ENCODE data around the gene PDE12. TPM values are rescaled to one million over a fixed set of nuclear protein-coding genes. Genes with fewer than 3 reads are reported as not detected.

Gene PDE12
- total and polyA plus RNA-seq, 2 of the 13 experiments (the other 11 are each of a cell fraction or from before 2014, with no cell fraction given), result 9.0 to 17.8 TPM

DNA sequence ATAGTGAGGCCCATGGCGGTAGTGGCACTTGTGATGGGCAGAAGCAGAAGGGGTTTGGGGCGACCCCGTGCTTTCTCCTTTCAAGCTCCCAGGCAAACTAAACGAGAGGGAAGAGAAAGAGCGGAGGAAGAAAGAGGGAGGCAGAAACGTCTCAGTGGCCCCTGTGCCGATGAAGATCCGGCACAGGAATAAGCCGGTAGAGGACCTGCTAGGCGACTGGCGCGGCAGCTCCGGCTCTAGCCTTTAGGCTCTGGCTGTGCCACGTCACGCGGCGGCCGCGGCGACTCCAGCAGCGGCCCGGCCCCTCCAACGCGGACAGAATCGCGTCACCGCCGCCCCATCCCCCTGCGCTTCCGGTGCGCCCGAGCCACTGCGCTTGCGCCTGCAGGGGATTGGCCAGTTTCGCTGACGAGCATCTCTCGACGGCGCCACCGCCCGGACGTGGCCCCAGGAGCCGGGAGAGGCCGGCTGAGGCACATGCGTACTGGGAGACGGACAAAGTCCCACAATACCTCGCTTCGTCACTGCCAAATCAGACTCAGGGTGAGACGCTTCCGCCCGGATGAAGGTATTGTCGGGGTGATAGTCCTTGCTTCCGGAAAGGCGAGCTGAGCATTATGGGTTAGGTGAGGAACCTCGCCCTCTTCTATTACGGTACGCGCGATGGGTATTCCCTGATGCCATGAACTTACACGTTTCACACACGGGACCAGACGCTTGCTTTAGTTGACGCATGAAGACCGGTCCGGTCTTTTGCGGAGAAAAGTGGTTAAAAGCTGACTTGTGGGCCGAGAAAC lies 41.3 kb downstream of the PDE12 start, which contains the start of gene ARF4 (continued):
- TF ChIP-seq, protein P1, sequence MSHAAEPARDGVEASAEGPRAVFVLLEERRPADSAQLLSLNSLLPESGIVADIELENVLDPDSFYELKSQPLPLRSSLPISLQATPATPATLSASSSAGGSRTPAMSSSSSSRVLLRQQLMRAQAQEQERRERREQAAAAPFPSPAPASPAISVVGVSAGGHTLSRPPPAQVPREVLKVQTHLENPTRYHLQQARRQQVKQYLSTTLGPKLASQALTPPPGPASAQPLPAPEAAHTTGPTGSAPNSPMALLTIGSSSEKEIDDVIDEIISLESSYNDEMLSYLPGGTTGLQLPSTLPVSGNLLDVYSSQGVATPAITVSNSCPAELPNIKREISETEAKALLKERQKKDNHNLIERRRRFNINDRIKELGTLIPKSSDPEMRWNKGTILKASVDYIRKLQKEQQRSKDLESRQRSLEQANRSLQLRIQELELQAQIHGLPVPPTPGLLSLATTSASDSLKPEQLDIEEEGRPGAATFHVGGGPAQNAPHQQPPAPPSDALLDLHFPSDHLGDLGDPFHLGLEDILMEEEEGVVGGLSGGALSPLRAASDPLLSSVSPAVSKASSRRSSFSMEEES (CRISPR knock-in tag; IDR thresholded peaks at IDR 0.05), result peak; percentile 70
- peak; percentile 86; the same call in 1 of the 2 replicates for TF ChIP-seq KLF11 (CRISPR knock-in tag; IDR thresholded peaks at IDR 0.05)
- TF ChIP-seq CC2D1A (CRISPR knock-in tag; IDR thresholded peaks at IDR 0.05), result no peak
- TF ChIP-seq HCFC1 (IDR thresholded peaks at IDR 0.05; ENCODE audit: low read depth, low read length), result peak; percentile 67; the same call in 1 of the 2 replicates
- TF ChIP-seq SP140L (CRISPR knock-in tag; IDR thresholded peaks at IDR 0.05; ENCODE audit: borderline replicate concordance), result peak; percentile 23; the same call in 1 of the 2 replicates
- no peak for TF ChIP-seq NONO (IDR thresholded peaks at IDR 0.05)
- peak; percentile 96; the same call in 1 of the 2 replicates for TF ChIP-seq NONO (CRISPR knock-in tag; conservative IDR thresholded peaks at IDR 0.05)
- TF ChIP-seq ZBTB7A (CRISPR knock-in tag; IDR thresholded peaks at IDR 0.05), result peak; percentile 68; the same call in 1 of the 2 replicates
- TF ChIP-seq, protein P2, sequence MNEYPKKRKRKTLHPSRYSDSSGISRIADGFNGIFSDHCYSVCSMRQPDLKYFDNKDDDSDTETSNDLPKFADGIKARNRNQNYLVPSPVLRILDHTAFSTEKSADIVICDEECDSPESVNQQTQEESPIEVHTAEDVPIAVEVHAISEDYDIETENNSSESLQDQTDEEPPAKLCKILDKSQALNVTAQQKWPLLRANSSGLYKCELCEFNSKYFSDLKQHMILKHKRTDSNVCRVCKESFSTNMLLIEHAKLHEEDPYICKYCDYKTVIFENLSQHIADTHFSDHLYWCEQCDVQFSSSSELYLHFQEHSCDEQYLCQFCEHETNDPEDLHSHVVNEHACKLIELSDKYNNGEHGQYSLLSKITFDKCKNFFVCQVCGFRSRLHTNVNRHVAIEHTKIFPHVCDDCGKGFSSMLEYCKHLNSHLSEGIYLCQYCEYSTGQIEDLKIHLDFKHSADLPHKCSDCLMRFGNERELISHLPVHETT (CRISPR knock-in tag; conservative IDR thresholded peaks at IDR 0.05), result peak; percentile 49; the same call in 1 of the 2 replicates
- TF ChIP-seq ZNF354B (CRISPR knock-in tag; IDR thresholded peaks at IDR 0.05), result no peak
- TF ChIP-seq ZNF225 (CRISPR knock-in tag; IDR thresholded peaks at IDR 0.05), result no peak
- peak; percentile 45; the same call in 1 of the 2 replicates for TF ChIP-seq ZBTB20 (CRISPR knock-in tag; IDR thresholded peaks at IDR 0.05; ENCODE audit: borderline replicate concordance, low read depth)
- TF ChIP-seq HDAC6 (IDR thresholded peaks at IDR 0.05; ENCODE audit: low read depth, low read length), result no peak
- TF ChIP-seq, protein P3, sequence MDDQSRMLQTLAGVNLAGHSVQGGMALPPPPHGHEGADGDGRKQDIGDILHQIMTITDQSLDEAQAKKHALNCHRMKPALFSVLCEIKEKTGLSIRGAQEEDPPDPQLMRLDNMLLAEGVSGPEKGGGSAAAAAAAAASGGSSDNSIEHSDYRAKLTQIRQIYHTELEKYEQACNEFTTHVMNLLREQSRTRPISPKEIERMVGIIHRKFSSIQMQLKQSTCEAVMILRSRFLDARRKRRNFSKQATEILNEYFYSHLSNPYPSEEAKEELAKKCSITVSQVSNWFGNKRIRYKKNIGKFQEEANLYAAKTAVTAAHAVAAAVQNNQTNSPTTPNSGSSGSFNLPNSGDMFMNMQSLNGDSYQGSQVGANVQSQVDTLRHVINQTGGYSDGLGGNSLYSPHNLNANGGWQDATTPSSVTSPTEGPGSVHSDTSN (CRISPR knock-in tag; IDR thresholded peaks at IDR 0.05; ENCODE audit: borderline replicate concordance), result no peak
- TF ChIP-seq SAP130 (CRISPR knock-in tag; IDR thresholded peaks at IDR 0.05; ENCODE audit: low read depth), result peak; percentile 96
- 0 out of 2 replicates have a peak, but pooled peaks have one; percentile 87 for TF ChIP-seq ZNF816 (CRISPR knock-in tag; IDR thresholded peaks at IDR 0.05; ENCODE audit: borderline replicate concordance)
- no peak for TF ChIP-seq ZNF446 (CRISPR knock-in tag; IDR thresholded peaks at IDR 0.05)
- TF ChIP-seq ZSCAN31 (CRISPR knock-in tag; IDR thresholded peaks at IDR 0.05; ENCODE audit: low read depth), result 0 out of 2 replicates have a peak, but pooled peaks have one; percentile 28
- TF ChIP-seq TP53 (CRISPR knock-in tag; conservative IDR thresholded peaks at IDR 0.05), result no peak
- peak; percentile 74 for TF ChIP-seq ARNT2 (CRISPR knock-in tag; IDR thresholded peaks at IDR 0.05; ENCODE audit: low read depth)
- TF ChIP-seq ZBTB3 (CRISPR knock-in tag; IDR thresholded peaks at IDR 0.05; ENCODE audit: borderline replicate concordance, low read depth), result peak; percentile 76; the same call in 1 of the 2 replicates
- TF ChIP-seq, protein P4, sequence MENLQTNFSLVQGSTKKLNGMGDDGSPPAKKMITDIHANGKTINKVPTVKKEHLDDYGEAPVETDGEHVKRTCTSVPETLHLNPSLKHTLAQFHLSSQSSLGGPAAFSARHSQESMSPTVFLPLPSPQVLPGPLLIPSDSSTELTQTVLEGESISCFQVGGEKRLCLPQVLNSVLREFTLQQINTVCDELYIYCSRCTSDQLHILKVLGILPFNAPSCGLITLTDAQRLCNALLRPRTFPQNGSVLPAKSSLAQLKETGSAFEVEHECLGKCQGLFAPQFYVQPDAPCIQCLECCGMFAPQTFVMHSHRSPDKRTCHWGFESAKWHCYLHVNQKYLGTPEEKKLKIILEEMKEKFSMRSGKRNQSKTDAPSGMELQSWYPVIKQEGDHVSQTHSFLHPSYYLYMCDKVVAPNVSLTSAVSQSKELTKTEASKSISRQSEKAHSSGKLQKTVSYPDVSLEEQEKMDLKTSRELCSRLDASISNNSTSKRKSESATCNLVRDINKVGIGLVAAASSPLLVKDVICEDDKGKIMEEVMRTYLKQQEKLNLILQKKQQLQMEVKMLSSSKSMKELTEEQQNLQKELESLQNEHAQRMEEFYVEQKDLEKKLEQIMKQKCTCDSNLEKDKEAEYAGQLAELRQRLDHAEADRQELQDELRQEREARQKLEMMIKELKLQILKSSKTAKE (CRISPR knock-in tag; IDR thresholded peaks at IDR 0.05; ENCODE audit: borderline replicate concordance), result peak; percentile 37; the same call in 1 of the 2 replicates
- TF ChIP-seq SIX1 (CRISPR knock-in tag; IDR thresholded peaks at IDR 0.05; ENCODE audit: borderline replicate concordance), result no peak

Measured in HepG2 (cell line).